Right hindlimb (tissue), 1 donor: ENCODE data around the gene ALPK3.
A peak's percentile ranks its signal among the peaks of the same experiment; 100 is the strongest.

ENCODE experiments used
- DNase-seq: peaks from one replicate; pipeline ENCODE4 v3.0.0-alpha.2; 2018

The ALPK3 gene

DNA sequence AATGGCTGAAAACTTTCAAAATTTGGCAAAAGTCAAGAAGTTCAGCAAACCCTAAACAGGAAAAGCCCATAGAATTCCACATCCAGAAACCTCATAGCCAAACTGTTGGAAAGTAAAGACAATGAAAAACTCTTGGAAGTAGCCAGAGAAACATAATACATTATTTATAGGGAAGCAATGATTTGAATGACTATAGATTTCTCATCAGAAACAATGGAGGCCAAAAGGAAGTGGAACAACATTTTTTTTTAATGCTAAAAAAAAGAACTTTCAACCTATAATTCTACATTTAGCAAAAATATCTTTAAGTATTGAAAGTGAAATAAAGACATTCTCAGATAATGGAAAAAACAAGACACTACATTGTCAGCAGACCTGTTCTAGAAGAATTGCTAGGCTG lies 30.2 kb downstream of the ALPK3 start:
- no peak for DNase-seq

DNA sequence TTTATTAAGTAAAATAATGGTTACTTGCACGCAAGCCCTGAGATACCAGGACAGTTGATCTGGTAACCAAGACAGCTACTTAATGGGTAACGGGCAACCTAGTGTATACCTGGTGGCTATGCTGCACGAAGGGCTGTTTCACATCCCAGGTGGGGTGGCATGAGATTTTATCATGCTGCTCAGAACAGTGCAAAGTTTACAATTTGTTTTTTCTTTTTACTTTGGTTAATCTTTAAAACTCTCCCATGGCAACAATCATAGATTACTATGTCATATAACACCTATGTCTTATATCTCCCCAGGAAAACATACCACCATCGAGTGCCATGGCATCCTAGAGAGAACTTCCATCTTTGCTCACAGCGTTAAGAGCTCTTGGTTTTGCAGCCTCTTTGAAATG lies 35.1 kb downstream of the ALPK3 start:
- DNase-seq: no peak

DNA sequence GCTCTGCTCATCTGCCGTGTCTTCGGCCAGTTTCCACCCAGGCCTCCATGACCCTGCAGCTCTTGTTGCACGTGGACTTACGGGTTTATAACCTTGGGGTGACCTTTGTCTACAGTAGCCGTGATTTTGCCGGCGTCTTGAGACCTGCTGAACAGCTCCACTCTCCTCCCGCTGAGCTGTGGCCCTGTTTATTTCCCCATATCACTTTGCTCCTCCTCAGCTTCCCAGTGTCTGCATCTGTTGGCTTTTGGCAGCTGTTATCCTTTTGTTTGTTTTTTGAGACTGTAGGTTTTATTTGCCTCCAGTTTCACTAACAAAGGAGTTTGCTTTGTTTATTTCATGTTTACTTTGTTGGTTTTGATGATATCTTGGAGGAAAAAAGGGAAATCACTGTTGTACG lies 38.0 kb downstream of the ALPK3 start:
- DNase-seq: no peak

DNA sequence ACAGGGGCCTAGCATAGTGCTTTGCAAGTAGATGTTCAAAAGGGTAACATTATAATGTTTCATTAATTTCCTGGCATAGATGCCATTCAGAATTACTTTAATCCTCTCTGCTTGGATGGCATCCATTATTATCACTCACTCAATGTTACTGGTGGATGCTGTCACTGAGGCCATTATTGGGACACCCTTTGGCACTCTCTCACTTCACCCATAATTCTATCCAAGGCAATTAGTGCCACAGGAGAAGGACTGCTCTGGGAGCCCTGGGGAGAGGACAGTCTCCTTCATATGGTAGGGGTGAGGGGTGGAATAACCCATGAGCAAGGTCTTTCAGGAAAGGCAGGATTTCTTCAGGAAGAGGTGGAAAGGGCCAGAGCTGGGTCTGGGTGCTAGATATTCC lies 38.6 kb downstream of the ALPK3 start:
- no peak for DNase-seq

DNA sequence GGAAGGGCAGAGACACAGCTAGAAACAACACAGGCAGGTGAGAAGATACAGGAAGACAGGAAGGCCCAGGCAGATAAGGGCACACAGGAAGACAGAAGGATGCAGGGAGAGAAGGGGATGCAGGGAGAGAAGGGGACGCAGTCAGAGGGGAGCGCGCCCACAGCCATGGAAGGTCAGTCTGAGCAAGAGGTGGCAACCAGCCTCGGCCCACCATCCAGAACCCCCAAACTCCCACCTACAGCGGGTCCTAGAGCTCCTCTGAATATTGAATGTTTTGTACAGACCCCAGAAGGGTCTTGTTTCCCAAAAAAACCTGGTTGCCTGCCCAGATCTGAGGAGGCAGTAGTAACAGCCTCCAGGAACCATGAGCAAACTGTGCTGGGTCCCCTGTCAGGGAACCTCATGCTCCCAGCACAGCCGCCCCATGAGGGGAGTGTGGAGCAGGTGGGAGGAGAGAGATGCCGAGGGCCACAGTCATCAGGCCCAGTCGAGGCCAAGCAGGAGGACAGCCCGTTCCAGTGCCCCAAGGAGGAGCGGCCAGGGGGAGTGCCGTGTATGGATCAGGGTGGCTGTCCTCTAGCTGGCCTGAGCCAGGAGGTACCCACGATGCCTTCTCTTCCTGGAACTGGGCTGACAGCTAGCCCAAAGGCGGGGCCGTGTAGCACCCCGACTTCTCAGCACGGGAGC lies 39.7 kb downstream of the ALPK3 start:
- DNase-seq: no peak

DNA sequence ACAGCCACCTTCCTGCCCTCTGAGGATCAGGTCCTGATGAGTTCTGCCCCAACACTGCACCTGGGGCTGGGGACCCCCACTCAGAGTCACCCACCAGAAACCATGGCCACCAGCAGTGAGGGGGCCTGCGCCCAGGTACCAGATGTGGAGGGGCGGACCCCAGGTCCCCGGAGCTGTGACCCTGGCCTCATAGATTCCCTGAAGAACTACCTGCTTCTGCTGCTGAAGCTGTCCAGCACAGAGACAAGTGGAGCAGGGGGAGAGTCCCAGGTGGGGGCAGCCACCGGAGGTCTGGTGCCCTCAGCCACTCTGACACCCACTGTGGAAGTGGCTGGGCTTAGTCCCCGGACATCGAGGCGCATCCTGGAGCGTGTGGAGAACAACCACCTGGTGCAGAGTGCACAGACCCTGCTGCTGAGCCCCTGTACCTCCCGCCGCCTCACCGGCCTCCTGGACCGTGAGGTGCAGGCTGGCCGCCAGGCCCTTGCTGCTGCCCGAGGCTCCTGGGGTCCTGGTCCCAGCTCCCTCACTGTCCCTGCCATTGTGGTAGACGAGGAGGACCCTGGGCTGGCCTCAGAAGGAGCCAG lies 40.4 kb downstream of the ALPK3 start:
- no peak for DNase-seq

DNA sequence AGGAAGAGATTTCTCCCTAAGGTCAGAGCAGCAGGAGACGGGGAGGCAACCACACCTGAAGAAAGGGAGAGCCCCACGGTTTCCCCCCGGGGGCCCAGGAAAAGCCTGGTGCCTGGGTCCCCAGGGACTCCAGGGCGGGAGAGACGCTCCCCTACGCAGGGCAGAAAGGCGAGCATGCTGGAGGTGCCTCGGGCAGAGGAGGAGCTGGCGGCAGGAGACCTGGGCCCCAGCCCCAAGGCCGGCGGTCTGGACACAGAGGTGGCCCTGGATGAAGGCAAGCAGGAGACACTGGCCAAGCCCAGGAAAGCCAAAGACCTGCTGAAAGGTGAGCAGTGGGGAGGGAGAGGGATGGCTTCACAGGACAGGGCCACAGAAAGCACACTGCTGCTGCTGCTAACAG lies 41.1 kb downstream of the ALPK3 start:
- DNase-seq: no peak

DNA sequence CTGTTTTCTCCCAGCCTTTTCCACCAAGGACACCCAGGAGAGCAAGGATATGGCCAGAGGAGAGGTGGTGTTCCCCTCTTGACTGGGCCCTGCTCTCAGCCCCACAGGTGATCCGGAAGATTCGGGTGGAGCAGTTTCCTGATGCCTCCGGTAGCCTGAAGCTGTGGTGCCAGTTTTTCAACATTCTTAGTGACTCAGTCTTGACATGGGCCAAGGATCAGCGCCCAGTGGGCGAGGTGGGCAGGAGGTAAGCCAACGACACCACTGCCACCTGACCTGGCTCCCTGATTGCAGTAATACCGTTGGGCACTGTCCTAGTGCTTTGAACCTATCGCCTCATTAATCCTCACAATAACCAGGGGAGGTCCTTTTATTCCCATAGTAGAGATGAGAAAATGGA lies 42.0 kb downstream of the ALPK3 start:
- no peak for DNase-seq

DNA sequence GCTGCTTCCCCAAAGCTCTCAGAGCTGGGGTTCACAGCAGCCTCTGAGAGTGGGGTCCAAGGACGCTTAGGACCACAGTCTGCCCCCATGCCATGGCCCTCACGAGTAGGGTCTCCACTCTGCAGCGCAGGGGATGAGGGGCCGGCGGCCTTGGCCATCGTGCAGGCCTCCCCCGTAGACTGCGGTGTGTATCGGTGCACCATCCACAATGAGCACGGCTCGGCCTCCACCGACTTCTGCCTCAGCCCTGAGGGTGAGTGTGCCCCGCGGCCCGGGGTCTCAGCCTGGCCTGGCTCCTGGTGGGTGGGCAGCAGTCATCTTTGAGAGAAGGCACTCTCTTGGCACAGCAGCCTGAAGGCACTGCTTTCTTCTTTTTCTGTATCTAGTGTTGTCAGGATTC lies 42.5 kb downstream of the ALPK3 start:
- no peak for DNase-seq

DNA sequence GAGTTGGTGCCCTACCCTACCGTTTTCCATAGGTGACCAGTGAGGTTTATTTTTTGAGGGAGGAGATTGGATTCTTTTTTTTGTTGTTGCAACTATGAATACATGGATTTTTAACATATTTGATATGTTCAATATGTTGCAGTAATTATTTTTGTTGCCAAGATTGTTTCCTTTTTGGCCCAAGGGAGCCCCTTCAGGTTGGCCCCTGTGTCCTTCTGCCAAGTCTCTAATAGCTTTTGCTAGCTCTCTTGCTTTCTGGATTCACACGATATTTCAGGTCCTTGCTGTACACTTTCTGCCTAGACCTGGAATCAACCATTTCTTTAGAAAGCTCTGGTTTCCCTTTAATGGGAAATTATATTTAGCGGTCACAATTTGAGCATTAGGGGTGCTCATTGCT lies 44.6 kb downstream of the ALPK3 start:
- DNase-seq: no peak

DNA sequence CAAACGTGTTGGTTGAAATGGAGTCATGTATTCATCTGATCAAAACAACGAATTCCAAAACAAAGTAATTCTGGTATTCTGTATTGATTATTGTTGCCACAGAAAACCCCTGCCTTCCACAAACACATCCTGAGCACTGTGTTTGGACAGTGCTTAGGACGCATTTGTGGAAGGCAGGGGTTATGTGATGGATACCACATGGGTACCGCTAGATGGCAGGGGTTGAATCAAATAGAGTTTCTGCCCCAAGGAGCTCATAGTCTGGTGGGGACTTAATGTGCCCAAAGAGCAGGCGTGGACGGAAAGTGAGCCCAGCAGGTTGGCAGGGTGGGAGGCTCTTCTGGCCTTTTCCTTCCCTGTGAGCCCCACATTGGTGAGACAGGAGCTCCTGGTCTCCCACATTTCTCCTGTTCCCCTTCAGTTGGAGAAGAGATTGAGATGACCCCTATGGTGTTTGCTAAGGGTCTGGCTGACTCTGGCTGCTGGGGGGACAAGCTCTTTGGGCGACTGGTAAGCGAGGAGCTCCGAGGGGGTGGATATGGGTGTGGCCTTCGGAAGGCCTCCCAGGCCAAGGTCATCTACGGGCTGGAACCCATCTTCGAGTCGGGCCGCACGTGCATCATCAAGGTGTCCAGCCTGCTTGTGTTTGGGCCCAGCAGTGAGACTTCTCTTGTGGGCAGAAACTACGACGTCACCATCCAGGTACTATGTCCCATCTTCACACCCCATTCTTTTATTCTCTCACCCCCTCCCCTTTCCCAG lies 45.2 kb downstream of the ALPK3 start:
- DNase-seq: no peak

DNA sequence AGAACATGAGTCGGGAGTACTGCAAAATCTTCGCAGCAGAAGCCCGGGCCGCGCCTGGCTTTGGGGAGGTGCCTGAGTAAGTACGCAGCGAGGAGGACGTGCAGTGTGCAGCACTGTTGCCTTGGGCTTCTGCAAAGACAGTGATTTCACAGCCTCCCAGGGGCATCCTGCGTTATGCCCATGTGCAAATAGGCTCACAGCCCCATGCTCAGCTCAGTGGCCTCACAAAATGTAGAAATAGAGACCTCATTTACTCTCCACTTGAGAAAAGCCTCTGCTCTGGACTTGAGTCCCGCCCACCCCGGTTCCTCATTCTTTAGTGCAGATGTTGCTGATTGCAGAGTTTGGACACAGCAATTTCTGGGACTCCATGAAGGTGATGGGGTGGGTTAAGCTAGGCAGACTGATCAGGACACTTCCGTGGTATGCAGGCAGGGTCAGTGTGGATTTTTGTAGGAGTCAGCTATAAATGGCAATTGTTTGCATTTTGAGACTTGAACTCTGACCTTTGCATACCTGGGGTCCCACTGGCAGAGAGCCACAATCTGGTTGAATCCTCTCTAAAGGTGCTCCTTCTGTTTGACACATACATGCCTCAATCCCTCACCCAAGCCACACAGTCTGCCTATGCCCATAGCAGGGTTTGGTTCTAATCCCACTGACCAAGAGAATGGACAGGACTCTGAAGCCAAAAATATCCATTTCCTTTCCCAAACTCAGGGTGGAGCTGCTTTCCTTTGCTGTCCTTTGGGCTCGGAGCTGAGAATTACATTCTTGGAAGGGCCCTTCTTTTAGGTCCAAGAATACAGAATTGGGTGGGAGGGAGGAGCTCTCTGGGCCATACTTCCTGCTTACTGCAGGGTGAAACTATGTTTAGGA lies 46.6 kb downstream of the ALPK3 start:
- peak; percentile 53 for DNase-seq

DNA sequence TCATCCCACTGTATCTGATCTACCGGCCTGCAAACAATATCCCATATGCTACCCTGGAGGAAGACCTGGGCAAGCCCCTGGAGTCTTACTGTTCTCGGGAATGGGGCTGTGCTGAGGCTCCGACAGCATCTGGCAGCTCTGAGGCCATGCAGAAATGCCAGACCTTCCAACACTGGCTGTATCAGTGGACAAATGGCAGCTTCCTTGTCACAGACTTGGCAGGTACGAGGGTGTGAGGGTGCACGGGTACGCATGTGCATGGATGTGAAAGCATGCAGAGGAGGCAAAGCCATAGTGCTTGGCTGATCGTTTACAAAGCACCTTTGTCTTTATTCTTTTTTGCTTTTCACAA lies 47.3 kb downstream of the ALPK3 start:
- DNase-seq: no peak

DNA sequence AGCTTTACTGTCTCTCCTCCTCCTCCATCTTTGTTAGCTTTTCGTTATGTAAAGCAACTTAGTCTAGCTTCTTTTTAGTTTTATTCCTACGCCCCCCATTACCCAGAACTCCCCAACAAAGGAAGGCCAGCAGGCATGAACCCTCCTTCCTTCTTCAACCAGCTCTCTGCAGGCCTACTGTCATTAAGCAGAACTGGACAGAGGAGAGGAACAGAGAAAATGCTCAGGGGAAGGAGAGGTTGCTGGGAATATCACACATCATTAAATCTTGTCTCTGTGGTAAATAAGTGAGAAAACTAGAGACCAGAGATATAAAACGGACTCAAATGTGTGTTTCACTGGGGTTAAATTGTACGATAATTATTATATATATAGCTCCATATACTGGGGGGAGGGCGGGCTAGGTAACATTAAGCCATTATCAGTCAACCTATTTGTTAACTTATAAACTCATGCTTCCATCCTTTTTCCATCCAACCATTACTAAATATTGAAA lies 48.0 kb downstream of the ALPK3 start:
- DNase-seq: no peak

DNA sequence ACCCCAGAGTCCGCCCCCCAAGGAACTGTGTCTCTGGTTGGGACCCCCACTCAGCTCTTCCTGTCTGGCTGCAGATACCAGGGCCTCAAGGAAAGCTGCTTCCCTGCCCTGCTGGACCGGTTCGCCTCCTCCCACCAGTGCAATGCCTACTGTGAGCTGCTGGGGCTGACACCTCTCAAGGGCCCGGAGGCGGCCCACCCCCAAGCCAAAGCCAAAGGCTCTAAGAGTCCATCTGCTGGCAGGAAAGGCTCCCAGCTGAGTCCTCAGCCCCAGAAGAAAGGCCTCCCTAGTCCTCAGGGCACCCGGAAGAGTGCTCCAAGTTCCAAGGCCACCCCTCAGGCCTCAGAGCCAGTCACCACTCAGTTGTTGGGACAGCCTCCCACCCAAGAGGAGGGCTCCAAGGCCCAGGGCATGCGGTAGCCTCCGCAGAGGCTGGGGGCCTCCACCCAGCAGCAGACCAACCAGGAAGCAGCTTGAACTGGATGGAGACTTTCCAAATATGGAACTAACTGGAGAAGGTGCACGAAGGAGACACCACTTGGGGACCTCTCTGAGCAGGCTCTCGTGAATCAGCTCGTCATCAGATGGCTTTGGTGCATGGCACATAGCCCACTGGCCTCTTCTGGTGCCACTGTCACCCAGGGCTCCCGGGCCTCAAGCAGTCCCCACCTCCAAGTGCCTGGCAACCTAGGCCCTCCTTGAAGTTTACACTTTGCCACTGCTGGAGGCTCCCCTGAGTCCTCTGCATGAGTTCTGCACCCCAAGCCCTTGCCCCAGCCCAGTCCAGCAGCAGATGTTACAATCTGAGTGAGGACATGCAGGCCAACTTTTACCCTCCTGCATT lies 51.1 kb downstream of the ALPK3 start:
- DNase-seq: no peak

DNA sequence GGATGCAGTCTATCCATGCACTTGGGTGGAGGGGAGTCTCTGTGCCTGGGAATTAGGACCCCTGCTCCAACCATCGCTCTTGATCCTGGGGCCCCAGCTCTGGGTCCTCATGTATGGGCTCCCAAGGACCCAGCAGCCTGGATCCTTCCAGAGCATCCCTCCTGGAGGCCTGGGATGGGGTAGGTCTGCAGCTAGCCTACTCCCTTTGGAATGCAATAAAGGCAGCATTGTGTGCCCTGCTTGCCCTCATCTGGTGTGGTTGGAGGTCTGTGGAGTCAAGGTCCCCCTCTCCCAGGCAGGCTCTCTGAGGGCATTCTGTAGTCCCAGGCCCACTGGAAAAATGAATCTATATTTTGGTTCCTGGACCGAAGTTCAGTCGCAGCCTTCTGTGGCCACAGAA lies 52.4 kb downstream of the ALPK3 start:
- no peak for DNase-seq

DNA sequence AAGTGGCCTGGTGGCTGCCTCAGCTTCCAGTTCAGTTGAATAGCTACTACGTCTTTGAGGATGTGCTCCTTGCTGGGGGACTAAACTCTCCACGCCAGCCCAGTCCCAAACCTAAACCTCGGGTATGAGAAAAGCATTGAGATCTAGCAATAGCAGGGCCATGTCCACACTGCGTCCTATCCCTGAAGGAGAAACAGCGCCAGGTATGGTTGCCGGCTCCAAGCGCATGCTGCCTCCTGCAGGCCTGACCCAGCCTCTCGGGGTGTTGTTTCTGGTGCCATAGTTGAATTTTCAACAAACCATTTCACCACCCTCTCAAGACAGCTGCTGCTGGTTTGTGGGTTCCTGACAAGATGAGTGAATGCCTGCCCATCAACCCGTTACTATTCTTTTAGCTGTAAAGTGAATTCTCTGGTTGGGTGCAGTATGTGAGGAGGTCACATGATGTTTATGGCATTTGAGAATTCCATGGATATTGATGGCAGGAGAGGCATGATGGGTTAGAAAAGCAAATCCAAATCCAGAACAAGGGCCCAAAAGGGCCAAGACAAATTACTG lies 54.4 kb downstream of the ALPK3 start:
- DNase-seq: no peak

DNA sequence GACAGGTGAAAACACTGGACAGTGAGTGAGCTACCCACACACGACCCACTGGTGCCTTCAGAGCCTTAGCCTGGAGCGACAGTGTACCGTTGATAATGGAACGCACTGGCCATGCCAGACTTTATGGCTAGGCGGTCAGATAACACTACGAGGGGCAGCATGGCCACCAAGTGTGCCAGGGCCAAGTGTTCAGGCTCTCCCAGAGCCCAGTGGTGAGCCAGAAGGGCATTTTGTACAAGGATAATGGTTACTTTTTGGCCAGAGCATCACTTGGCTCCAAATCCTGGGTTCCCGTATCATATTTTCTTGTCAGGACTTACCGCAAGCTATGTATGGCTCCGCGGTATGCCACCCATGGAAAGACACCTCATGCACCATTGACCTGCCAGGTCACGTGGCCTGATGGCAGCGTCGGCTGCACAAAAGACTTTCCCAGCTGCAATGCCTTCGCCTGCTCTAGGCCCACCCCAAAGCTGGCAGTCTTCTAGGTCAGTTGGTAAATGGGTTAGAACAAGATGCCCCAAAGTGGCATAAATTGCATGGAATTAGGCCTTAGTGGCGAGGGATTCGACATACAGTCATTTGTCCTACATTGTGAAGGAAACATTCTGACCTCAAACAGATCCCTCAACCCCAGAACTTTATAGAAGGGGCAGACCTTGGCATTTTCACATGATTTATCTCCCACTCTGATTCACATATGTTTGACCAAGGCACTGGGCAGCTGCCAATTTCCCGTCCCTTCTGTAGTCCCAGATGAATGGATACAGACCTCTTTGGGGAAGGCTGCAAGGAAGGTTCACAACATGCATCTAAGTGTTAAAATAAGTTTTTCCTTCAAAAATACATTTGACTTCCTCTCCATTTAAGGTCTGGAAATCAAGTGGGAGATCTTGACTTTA lies 55.1 kb downstream of the ALPK3 start:
- DNase-seq: no peak

DNA sequence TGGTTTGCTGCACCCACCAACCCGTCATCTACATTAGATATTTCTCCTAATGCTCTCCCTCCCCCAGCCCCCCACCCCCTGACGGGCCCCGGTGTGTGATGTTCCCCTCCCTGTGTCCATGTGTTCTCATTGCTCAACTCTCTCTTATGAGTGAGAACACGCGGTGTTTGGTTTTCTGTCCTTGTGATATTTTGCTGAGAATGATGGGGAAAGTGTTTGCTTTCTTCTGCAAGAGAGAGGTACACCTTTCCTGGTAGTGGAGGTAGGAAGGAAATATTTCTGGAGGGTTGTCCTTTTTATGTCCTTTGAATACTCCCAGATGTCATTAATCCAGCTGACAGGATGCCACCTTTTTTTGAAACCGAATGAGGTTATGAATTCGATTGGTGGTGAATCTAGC lies 56.8 kb downstream of the ALPK3 start:
- no peak for DNase-seq

DNA sequence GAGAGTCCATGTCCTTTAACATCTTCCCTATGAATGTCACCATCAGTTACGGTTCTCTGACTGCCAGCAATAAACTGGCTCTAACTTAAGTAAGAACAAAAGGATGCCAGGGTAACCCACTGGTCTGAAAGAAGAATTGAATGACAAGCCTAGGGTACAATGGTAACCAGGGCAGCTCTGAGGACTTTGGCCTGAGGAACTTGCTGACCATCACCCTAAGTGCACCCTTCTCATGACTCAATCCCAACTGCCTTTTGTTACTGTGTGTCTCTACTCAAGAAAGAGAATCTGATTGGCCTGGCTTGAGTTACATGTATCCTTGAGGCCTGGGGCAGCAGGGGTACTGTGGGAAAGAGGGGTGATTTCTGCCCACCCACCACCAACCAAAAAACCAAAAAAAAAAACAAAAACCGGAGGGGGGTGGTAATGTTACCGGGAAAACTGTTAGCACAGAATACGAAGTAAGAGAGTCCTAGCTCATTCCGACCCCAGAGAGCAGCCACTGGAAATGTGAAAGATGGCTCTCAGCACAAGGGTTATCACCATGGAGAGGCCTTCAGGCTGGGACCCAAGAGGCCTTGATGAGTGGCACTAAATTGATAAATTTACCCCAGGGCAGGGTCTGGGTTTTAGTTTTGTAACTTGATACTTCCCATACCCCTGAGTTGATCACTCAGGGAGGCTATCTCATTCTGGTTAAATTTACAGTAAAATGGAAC lies 58.0 kb downstream of the ALPK3 start:
- no peak for DNase-seq
